ENCODE data around the gene RNF157.
A peak's percentile ranks its signal among the peaks of the same experiment; 100 is the strongest.

RNF157 gene

DNA sequence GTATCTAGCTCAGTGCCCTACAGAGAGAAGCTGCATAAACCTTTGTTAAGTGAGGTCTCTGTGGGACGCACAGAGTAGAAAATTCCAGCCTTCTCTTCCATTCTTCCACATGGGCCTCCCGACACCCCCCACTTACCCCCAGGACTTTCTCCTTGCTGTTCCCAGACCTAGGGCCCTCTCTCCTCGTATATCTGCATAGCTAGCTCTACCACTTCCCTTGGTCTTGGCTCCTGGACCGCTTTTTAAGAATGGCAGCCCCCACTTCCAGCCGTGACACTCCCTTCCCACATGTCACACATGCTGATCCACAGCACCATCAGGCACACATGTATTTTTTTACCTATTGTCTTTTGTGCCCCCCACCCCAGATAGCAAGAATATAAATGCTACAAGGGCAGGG, 82.5 kb downstream of the RNF157 start:
- no peaks in the 10 kb centered on the region for H3K4me1 ChIP-seq
- H3K9me3 ChIP-seq, result no peaks in the 10 kb centered on the region
- H3K27me3 ChIP-seq, result no peaks in the 10 kb centered on the region
- no peaks in the 10 kb centered on the region for H3K36me3 ChIP-seq
- no peak overlapping the region for H3K4me3 ChIP-seq (ENCODE audit: low read depth, low read length)
- TF ChIP-seq, protein P1, sequence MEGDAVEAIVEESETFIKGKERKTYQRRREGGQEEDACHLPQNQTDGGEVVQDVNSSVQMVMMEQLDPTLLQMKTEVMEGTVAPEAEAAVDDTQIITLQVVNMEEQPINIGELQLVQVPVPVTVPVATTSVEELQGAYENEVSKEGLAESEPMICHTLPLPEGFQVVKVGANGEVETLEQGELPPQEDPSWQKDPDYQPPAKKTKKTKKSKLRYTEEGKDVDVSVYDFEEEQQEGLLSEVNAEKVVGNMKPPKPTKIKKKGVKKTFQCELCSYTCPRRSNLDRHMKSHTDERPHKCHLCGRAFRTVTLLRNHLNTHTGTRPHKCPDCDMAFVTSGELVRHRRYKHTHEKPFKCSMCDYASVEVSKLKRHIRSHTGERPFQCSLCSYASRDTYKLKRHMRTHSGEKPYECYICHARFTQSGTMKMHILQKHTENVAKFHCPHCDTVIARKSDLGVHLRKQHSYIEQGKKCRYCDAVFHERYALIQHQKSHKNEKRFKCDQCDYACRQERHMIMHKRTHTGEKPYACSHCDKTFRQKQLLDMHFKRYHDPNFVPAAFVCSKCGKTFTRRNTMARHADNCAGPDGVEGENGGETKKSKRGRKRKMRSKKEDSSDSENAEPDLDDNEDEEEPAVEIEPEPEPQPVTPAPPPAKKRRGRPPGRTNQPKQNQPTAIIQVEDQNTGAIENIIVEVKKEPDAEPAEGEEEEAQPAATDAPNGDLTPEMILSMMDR (IDR thresholded peaks at IDR 0.05; ENCODE audit: low read depth, low read length), result no peak
- no peak for DNase-seq

DNA sequence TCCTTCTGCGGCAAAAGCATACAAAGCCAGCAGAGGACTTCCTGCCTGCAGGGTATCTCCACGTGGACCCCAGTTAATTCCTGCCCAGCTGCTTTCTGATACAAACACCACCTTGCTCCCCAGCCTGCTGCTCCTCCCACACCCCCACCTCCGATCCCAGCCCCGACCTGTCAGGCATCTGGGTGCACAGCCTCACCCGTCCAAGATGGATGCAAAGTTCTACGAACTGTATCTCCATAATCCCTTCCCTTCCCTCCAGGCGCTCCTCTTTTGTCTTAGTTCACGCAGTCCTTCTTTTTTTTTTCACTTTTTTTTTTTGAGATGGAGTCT, 83.7 kb downstream of the RNF157 start:
- Histone ChIP-seq H3K4me3 (ENCODE audit: low read depth, low read length) (no peak overlapping the region), H3K27me3 (no peaks in the 10 kb centered on the region), H3K4me1 (no peaks in the 10 kb centered on the region), H3K36me3 (no peaks in the 10 kb centered on the region), H3K9me3 (no peaks in the 10 kb centered on the region)
- TF ChIP-seq, protein P1 (IDR thresholded peaks at IDR 0.05; ENCODE audit: low read depth, low read length), result no peak
- DNase-seq, result no peak

DNA sequence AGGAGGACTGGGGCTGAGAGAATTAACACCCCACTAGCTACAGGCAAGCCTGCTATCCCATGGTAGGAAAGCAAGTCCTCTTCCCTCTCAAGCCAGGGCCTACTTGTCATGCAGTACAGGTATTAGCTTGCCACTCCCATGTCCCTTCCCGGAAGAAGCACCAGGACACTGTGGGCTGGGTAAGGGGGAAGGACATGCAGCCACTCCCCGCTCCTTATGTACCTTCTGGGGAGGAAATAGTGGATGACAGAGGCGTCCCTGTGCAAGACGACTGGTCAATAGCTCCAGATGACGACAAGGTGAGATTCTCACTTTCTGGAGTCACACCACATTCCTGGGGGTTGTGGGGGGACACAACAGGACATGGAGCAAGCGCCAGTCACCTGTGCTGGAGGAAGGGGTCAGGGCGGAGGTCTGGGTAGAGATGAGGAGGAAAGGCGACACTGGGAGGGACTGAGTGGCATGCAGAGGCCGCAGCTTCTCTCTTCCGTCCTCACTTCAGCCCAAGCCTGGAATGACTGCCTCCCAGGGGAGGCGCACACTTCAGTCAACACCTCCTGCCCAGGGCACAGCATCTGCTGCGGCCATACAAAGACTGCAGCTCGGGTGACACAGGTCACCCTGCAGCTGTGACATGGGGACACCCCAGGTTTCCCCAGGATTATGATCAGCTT, 84.2 kb downstream of the RNF157 start:
- Histone ChIP-seq H3K36me3 (no peaks in the 10 kb centered on the region), H3K9me3 (no peaks in the 10 kb centered on the region), H3K27me3 (no peaks in the 10 kb centered on the region), H3K4me3 (ENCODE audit: low read depth, low read length) (no peak overlapping the region), H3K4me1 (no peaks in the 10 kb centered on the region)
- TF ChIP-seq, protein P1 (IDR thresholded peaks at IDR 0.05; ENCODE audit: low read depth, low read length), result no peak
- no peak for DNase-seq

DNA sequence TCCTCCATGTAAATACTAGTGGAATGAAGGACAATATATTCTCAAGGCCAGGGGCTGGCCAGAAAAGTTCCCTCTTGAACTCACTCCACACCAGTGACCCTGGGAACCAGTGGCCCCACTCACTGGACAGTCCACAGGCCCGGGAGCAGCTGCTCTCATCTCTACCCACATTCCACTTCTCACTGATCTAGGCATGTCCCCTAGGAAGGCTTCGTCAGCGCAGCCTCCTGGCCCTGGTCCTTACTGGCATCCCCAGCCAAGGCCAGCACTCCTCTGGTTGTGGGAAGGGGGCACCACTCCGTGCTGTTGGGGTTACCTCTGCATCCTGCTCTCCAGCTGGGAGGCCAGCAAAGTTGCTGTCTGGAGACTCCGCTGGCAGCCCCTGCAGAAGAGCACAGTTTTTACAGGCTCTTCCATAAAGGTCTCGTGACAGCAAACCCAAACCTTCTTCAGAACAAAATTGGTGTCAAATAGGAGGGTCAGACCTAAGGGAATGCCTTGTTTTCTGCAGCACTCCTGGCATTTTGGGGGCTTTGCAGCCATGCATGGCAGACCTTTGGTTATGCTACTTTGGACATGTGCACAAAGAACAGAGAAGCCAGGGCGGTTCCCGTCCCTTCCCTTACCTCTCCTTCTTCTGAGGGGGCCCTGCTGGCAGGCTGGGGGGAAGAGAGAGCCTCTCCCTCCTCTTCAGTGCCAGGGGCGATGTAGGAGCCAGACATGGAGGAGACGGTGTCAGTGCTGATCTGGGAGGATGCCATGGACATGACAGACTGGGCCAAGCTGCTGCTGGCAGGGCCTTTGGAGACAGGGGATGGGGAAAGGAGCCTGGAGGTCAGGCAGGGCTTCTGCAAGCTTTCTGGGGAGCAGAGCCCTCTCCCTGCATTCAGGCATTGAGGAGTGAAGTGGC, 85.1 kb downstream of the RNF157 start:
- Histone ChIP-seq H3K27me3 (no peaks in the 10 kb centered on the region), H3K36me3 (no peaks in the 10 kb centered on the region), H3K4me1 (no peaks in the 10 kb centered on the region), H3K9me3 (no peaks in the 10 kb centered on the region), H3K4me3 (ENCODE audit: low read depth, low read length) (no peak overlapping the region)
- TF ChIP-seq, protein P1 (IDR thresholded peaks at IDR 0.05; ENCODE audit: low read depth, low read length), result no peak
- DNase-seq, result no peak

DNA sequence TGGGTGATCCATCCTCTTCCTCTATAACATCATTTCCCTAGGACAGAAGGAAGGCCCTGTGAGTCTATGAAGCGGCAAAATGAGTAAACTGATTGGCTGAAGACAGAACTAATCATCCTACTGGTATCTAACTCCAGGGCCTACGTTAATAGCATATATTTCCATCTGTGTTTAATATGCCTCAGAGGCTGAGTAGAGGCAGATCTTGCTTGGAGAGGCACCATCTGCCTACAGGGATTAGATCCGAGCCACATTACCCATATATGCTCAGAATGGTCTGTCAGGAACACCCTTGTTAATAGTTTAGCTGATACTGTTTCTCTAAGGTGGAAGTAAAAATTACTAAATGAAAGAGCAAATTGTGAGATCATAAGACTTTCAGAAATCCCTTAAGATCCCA, 86.0 kb downstream of the RNF157 start:
- no peak for DNase-seq
- TF ChIP-seq, protein P1 (IDR thresholded peaks at IDR 0.05; ENCODE audit: low read depth, low read length), result no peak
- no peak overlapping the region for H3K4me3 ChIP-seq (ENCODE audit: low read depth, low read length)
- H3K9me3 ChIP-seq, result no peaks in the 10 kb centered on the region
- H3K27me3 ChIP-seq, result no peaks in the 10 kb centered on the region
- H3K36me3 ChIP-seq, result no peaks in the 10 kb centered on the region
- H3K4me1 ChIP-seq, result no peaks in the 10 kb centered on the region

DNA sequence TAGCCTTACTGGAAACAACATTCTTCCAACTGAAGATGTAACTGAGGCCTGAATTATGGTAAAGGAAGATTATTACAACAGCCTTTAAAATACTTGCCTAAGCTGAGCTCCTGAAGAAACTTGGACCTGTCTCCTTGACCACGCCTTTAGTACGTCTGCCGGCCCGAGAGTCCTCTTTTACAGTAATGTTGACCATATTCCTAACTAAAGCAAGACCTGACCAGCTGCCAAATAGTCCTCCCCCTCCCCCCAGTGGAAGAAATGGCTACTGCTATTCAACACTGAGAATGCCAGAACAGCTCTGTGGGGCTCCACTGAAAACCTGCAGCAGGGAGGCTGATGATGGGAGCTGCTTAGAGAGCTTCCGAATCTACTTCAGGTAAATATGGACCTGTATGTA, 86.7 kb downstream of the RNF157 start:
- Histone ChIP-seq H3K4me1 (no peaks in the 10 kb centered on the region), H3K27me3 (no peaks in the 10 kb centered on the region), H3K9me3 (no peaks in the 10 kb centered on the region), H3K36me3 (no peaks in the 10 kb centered on the region), H3K4me3 (ENCODE audit: low read depth, low read length) (no peak overlapping the region)
- no peak for DNase-seq
- TF ChIP-seq, protein P1 (IDR thresholded peaks at IDR 0.05; ENCODE audit: low read depth, low read length), result peak; percentile 16; the same call in 1 of the 2 replicates
